Esophagus muscularis mucosa (tissue), 4 donors: ENCODE measurements around the gene TRIM41. TPM values are rescaled to one million over a fixed set of nuclear protein-coding genes. Genes with fewer than 3 reads are reported as not detected.
"Not testable (repeated sequence)": the region's sequence is repeated elsewhere in the genome, so short reads cannot be mapped to it uniquely, and the experiment has no call there.

ENCODE experiments used
- DNase-seq: peaks from one replicate; pipeline ENCODE4 v3.0.0-alpha.2; 2017; ENCODE audit errors: extremely low spot score
- H3K27ac ChIP-seq, 4 donors: fragments of 200-600 bp; sonication (generic); replicated peaks in 1 of 4; 1 replicate in 3 of 4; 2 replicates in 1 of 4; pipeline ENCODE4 v1.5.1; 2016 to 2019; ENCODE audit warnings: mild to moderate bottlenecking in 1 of 4
- H3K27me3 ChIP-seq, 4 donors: fragments of 200-600 bp; sonication (generic); one replicate each; pipeline versions ENCODE4 v1.5.1 to v1.6.0; 2016 to 2019
- H3K36me3 ChIP-seq, 4 donors: fragments of 200-600 bp; sonication (generic); one replicate each; pipeline ENCODE4 v1.5.1; 2016 to 2019
- H3K4me1 ChIP-seq, 4 donors: fragments of 200-600 bp; sonication (generic); one replicate each; pipeline ENCODE4 v1.5.1; 2016 to 2019
- H3K4me3 ChIP-seq, 4 donors: fragments of 200-600 bp; sonication (generic); 1 replicate in 2 of 4; 2 replicates in 2 of 4; pipeline ENCODE4 v1.5.1; 2016 to 2019; ENCODE audit warnings: mild to moderate bottlenecking in 4 of 4, moderate library complexity in 1 of 4
- H3K9me3 ChIP-seq, 4 donors: fragments of 200-600 bp; sonication (generic); 1 replicate in 3 of 4; 2 replicates in 1 of 4; pipeline ENCODE4 v1.5.1; 2016 to 2019
- CTCF ChIP-seq, 3 experiments: fragments of 200-600 bp in 2 of 3; fragments of 450-650 bp in 1 of 3; sonication (generic) in 2 of 3; IDR thresholded peaks; one replicate each; pipeline ENCODE4 v1.5.1; 2017 to 2019; ENCODE audit warnings: antibody characterized with exemption in 3 of 3, mild to moderate bottlenecking in 2 of 3, moderate library complexity in 1 of 3
- EP300 ChIP-seq: sonication (generic); formaldehyde crosslinking; IDR thresholded peaks from one replicate; pipeline ENCODE4 v1.6.1; 2017; ENCODE audit warnings: antibody characterized with exemption
- POLR2A ChIP-seq: fragments of 450-650 bp; IDR thresholded peaks from one replicate; pipeline ENCODE4 v1.6.1; 2017; ENCODE audit warnings: antibody characterized with exemption, moderate library complexity, mild to moderate bottlenecking, low read depth
- POLR2AphosphoS5 ChIP-seq, 2 donors: sonication (generic); formaldehyde crosslinking; IDR thresholded peaks; one replicate each; pipeline ENCODE4 v1.6.1; 2017; ENCODE audit warnings: antibody characterized with exemption in 2 of 2
- WGBS: methylation state at CpG from one replicate; pipeline ENCODE4 v1.1.5; 2018; 5-methylcytosine and 5-hydroxymethylcytosine counted together
- intact Hi-C: fragments of 100-400 bp; cut with DNase I; formaldehyde crosslinking; loops from one replicate; pipeline ENCODE4 v1.15.1; 2023
- total RNA-seq, 4 donors: library from RNA; depleted of rRNA; stranded (reverse); fragments of >200 nt; gene quantifications; one replicate each; pipeline versions ENCODE4 v1.1.0 to v1.2.1, GENCODE V29; 2016

Gene TRIM41
- total RNA-seq, 4 donors from 2014 or later: 9.8 to 22.4 (median 18.2) TPM

GRCh38 chr5:181211208-181211607 is 11.9 kb upstream of the TRIM41 start:
- Histone ChIP-seq H3K4me3 (no peak overlapping the region), H3K36me3 (no peaks in the 10 kb centered on the region), H3K27me3 (no peaks in the 10 kb centered on the region), H3K27ac (no peak overlapping the region), H3K4me1 (peaks cover 12 to 24% (median 14%) of the 10 kb centered on the region in 4 donors), H3K9me3 (no peaks in the 10 kb centered on the region)
- no peak for TF ChIP-seq CTCF (IDR thresholded peaks at IDR 0.05)
- TF ChIP-seq EP300: no peak
- no peak for TF ChIP-seq POLR2A
- TF ChIP-seq POLR2AphosphoS5 (IDR thresholded peaks at IDR 0.05): no peak
- 69% methylated on average over 7 of the region's 7 CpGs for WGBS
- no peak for DNase-seq
- intact Hi-C loops: no loop called here

- 93% methylated on average over 6 of the region's 6 CpGs for WGBS
- Histone ChIP-seq H3K36me3 (no peaks in the 10 kb centered on the region), H3K27ac (no peak overlapping the region), H3K9me3 (no peaks in the 10 kb centered on the region), H3K27me3 (no peaks in the 10 kb centered on the region), H3K4me3 (no peak overlapping the region), H3K4me1 (peaks cover 11 to 24% (median 15%) of the 10 kb centered on the region in 4 donors)
- intact Hi-C loops: no loop called here
- no peak for DNase-seq
- TF ChIP-seq POLR2AphosphoS5 (IDR thresholded peaks at IDR 0.05) (no peak), EP300 (no peak), CTCF (IDR thresholded peaks at IDR 0.05) (no peak)
Observed at GRCh38 chr5:181212080-181212479, 11.0 kb upstream of the TRIM41 start.

GRCh38 chr5:181212934-181213333 is 10.1 kb upstream of the TRIM41 start:
- Histone ChIP-seq H3K36me3 (no peaks in the 10 kb centered on the region), H3K9me3 (no peaks in the 10 kb centered on the region), H3K27me3 (no peaks in the 10 kb centered on the region), H3K27ac (no peak overlapping the region), H3K4me1 (peaks cover 15 to 27% (median 20%) of the 10 kb centered on the region in 4 donors), H3K4me3 (no peak overlapping the region)
- DNase-seq: no peak
- intact Hi-C loops: no loop called here
- 69% methylated on average over 2 of the region's 2 CpGs for WGBS
- no peak for TF ChIP-seq POLR2A
- no peak for TF ChIP-seq POLR2AphosphoS5 (IDR thresholded peaks at IDR 0.05)

- H3K9me3 ChIP-seq, H3K36me3 ChIP-seq, H3K27me3 ChIP-seq, DNase-seq, intact Hi-C loops, H3K4me3 ChIP-seq, H3K27ac ChIP-seq: not testable (repeated sequence)
- H3K4me1 ChIP-seq: peaks cover 21 to 30% (median 27%) of the 10 kb centered on the region in 4 donors
- 95% methylated on average over 10 of the region's 10 CpGs for WGBS
Observed at GRCh38 chr5:181214249-181214648, 8.8 kb upstream of the TRIM41 start.

GRCh38 chr5:181215997-181216989 is 6.8 kb upstream of the TRIM41 start:
- Histone ChIP-seq H3K27ac (peak overlapping the region in 3 of 4 donors; percentile 73 to 81 (median 77)), H3K9me3 (no peaks in the 10 kb centered on the region)

More at GRCh38 chr5:181215997-181216989, 6.8 kb upstream of the TRIM41 start:
- H3K4me3 ChIP-seq: peak overlapping the region; percentile 46 to 57 (median 56)
- TF ChIP-seq EP300 (no peak), POLR2A (no peak), POLR2AphosphoS5 (IDR thresholded peaks at IDR 0.05) (no peak), CTCF (IDR thresholded peaks at IDR 0.05) (no peak)
- intact Hi-C loops: no loop called here
- peaks cover 21 to 30% (median 27%) of the 10 kb centered on the region in 4 donors for H3K4me1 ChIP-seq
- no peaks in the 10 kb centered on the region for H3K27me3 ChIP-seq
- DNase-seq: no peak
- WGBS: 32% methylated on average over 44 of the region's 44 CpGs
- H3K36me3 ChIP-seq: no peaks in the 10 kb centered on the region
